HCT116 (cell line): ENCODE results near the gene KRT85. TPM values are rescaled to one million over a fixed set of nuclear protein-coding genes. Genes with fewer than 3 reads are reported as not detected.

Experiments used
- ATAC-seq: fragments of 200-7000 bp; cut with Tn5 transposase; 2 replicates; pipeline ENCODE4 v1.9.1; 2020; ENCODE audit warnings: mild to moderate bottlenecking, moderate library complexity
- BruUV-seq: library from RNA; stranded (reverse); fragments of 400-500 nt; replicated peaks from 2 replicates; lab custom pipeline; 2021; lab: Mats Ljungman, UMichigan
- CTCF ChIA-PET: fragments of 300-600 bp; sonication (Branson Sonifier 250); formaldehyde crosslinking; loops from one replicate; lab custom pipeline; 2021; ENCODE audit warnings: antibody characterized with exemption; lab: Charles Lee
- POLR2A ChIA-PET: fragments of 300-600, 350-600 bp; sonication (Branson Sonifier 250); formaldehyde crosslinking; loops from one replicate; lab custom pipeline; 2021; ENCODE audit warnings: antibody characterized with exemption; lab: Charles Lee
- RAD21 ChIA-PET, 2 experiments: fragments of 300-600 bp; sonication (Branson Sonifier 250); formaldehyde crosslinking; loops; one replicate each; lab custom pipeline; 2023; ENCODE audit warnings: low total read pairs in 2 of 2; ENCODE audit not compliant: uncharacterized antibody in 2 of 2, unreplicated experiment in 2 of 2, low non-redundant PET in 1 of 2; lab: Charles Lee
- DNase-seq: peaks from one replicate; pipeline ENCODE4 v3.0.0-alpha.2; 2010; ENCODE audit warnings: low read depth, low spot score
- H2AFZ ChIP-seq: fragments of 200-600 bp; shearing (Covaris generic), sonication (generic); 2 replicates; pipeline ENCODE4 v1.6.1; 2017; ENCODE audit warnings: low read depth, mixed run types, mixed read lengths, antibody characterized with exemption, low read length; ENCODE audit not compliant: poor library complexity, severe bottlenecking
- H3K27ac ChIP-seq: 2 replicates; pipeline ENCODE4 v1.5.1; 2012; ENCODE audit warnings: low read depth, low read length
- H3K27me3 ChIP-seq: fragments of 200-600 bp; sonication (generic); 2 replicates; pipeline ENCODE4 v1.6.1; 2016; ENCODE audit warnings: mixed run types, low read length, mixed read lengths; ENCODE audit not compliant: insufficient read depth
- H3K36me3 ChIP-seq, 2 experiments: fragments of 200-500 bp in 1 of 2; fragments of 200-600 bp in 1 of 2; sonication (Bioruptor generic) in 1 of 2; sonication (generic) in 1 of 2; 2 replicates each; pipeline versions ENCODE4 v1.5.1 to v1.6.1; 2014 to 2016; ENCODE audit warnings: low read length in 2 of 2, inconsistent platforms in 1 of 2, mixed read lengths in 1 of 2, mixed run types in 1 of 2; ENCODE audit not compliant: insufficient read depth in 2 of 2, control insufficient read depth in 1 of 2
- H3K4me1 ChIP-seq, 2 experiments: fragments of 200-600 bp in 1 of 2; sonication (generic) in 1 of 2; 2 replicates each; pipeline versions ENCODE4 v1.5.1 to v1.6.1; 2012 to 2017; ENCODE audit warnings: low read length in 2 of 2, inconsistent platforms in 1 of 2, mild to moderate bottlenecking in 1 of 2, mixed read lengths in 1 of 2, mixed run types in 1 of 2, moderate library complexity in 1 of 2; ENCODE audit not compliant: insufficient read depth in 2 of 2, control insufficient read depth in 1 of 2
- H3K4me2 ChIP-seq: fragments of 200-600 bp; sonication (generic); 2 replicates; pipeline ENCODE4 v1.6.1; 2017; ENCODE audit warnings: mixed run types, low read length, mixed read lengths
- H3K4me3 ChIP-seq, 2 experiments: fragments of 200-600 bp in 1 of 2; sonication (generic) in 1 of 2; replicated peaks in 1 of 2; 2 replicates each; pipeline ENCODE4 v1.5.1; 2011 to 2016; ENCODE audit warnings: low read length in 2 of 2, control low read depth in 1 of 2, low read depth in 1 of 2, mild to moderate bottlenecking in 1 of 2, mixed read lengths in 1 of 2, mixed run types in 1 of 2
- H3K79me2 ChIP-seq: fragments of 200-600 bp; sonication (generic); 2 replicates; pipeline ENCODE4 v1.6.1; 2017; ENCODE audit warnings: mild to moderate bottlenecking, mixed run types, low read length, moderate library complexity, mixed read lengths; ENCODE audit not compliant: insufficient read depth
- H3K9ac ChIP-seq: fragments of 200-600 bp; sonication (generic); 2 replicates; pipeline ENCODE4 v1.6.1; 2016; ENCODE audit warnings: low read length, mixed read lengths
- H3K9me2 ChIP-seq: fragments of 200-600 bp; sonication (generic), shearing (Covaris generic); 2 replicates; pipeline ENCODE4 v1.6.1; 2017; ENCODE audit warnings: mixed run types, mild to moderate bottlenecking, moderate library complexity; ENCODE audit not compliant: insufficient read depth
- H3K9me3 ChIP-seq, 2 experiments: fragments of 200-500 bp in 1 of 2; fragments of 200-600 bp in 1 of 2; sonication (Bioruptor generic) in 1 of 2; sonication (generic) in 1 of 2; 2 replicates each; pipeline ENCODE4 v1.6.1; 2014 to 2017; ENCODE audit warnings: low read length in 2 of 2, mixed read lengths in 2 of 2, inconsistent platforms in 1 of 2, low read depth in 1 of 2, mild to moderate bottlenecking in 1 of 2, mixed run types in 1 of 2, moderate library complexity in 1 of 2; ENCODE audit not compliant: control insufficient read depth in 1 of 2, insufficient read depth in 1 of 2
- H4K20me1 ChIP-seq: fragments of 200-600 bp; sonication (generic), shearing (Covaris generic); 2 replicates; pipeline ENCODE4 v1.6.1; 2017; ENCODE audit warnings: mixed run types, mild to moderate bottlenecking, moderate library complexity; ENCODE audit not compliant: insufficient read depth
- ATF3 ChIP-seq: IDR thresholded peaks from 2 replicates; pipeline ENCODE4 v1.6.1; 2012
- CEBPB ChIP-seq: IDR thresholded peaks from 2 replicates; pipeline ENCODE4 v1.6.1; 2012; ENCODE audit warnings: low read depth
- ELF1 ChIP-seq: IDR thresholded peaks from 2 replicates; pipeline ENCODE4 v1.6.1; 2012; ENCODE audit warnings: low read depth, borderline replicate concordance
- EZH2 ChIP-seq: fragments of 200-600 bp; sonication (generic); IDR thresholded peaks from 2 replicates; pipeline ENCODE4 v1.6.1; 2017; ENCODE audit warnings: antibody characterized with exemption, mixed run types
- FOSL1 ChIP-seq: IDR thresholded peaks from 2 replicates; pipeline ENCODE4 v1.6.1; 2012; ENCODE audit warnings: low read depth
- JUND ChIP-seq: IDR thresholded peaks from 2 replicates; pipeline ENCODE4 v1.6.1; 2012
- POLR2AphosphoS5 ChIP-seq: IDR thresholded peaks from 2 replicates; pipeline ENCODE4 v1.6.1; 2011; ENCODE audit warnings: mild to moderate bottlenecking, low read depth, low read length, moderate library complexity
- RAD21 ChIP-seq: IDR thresholded peaks from 2 replicates; pipeline ENCODE4 v1.6.1; 2012; ENCODE audit warnings: low read depth, mild to moderate bottlenecking
- REST ChIP-seq: IDR thresholded peaks from 2 replicates; pipeline ENCODE4 v1.6.1; 2012; ENCODE audit warnings: low read depth
- SIN3A ChIP-seq: IDR thresholded peaks from 2 replicates; pipeline ENCODE4 v1.6.1; 2012; ENCODE audit warnings: low read depth
- SP1 ChIP-seq: IDR thresholded peaks from 2 replicates; pipeline ENCODE4 v1.6.1; 2012; ENCODE audit warnings: low read depth
- SRF ChIP-seq: IDR thresholded peaks from 2 replicates; pipeline ENCODE4 v1.6.1; 2012; ENCODE audit warnings: low read depth
- YY1 ChIP-seq: IDR thresholded peaks from 2 replicates; pipeline ENCODE4 v1.6.1; 2011; ENCODE audit warnings: low read length, low read depth, moderate library complexity, mild to moderate bottlenecking; ENCODE audit not compliant: insufficient replicate concordance; ENCODE audit errors: extremely low read depth
- ZNF274 ChIP-seq: fragments of 200-500 bp; sonication (Bioruptor generic); IDR thresholded peaks from 2 replicates; pipeline ENCODE4 v1.6.1; 2014; ENCODE audit warnings: mild to moderate bottlenecking, low read depth, low read length, inconsistent platforms
- intact Hi-C: fragments of 100-400 bp; cut with micrococcal nuclease; formaldehyde crosslinking; loops from 2 replicates; pipeline ENCODE4 v1.10.0; 2022
- total RNA-seq: library from RNA; stranded (reverse); gene quantifications from one replicate; pipeline ENCODE4 v1.2.1, GENCODE V29; 2021; ENCODE audit not compliant: unreplicated experiment

The KRT85 gene
- total RNA-seq, 1 experiment from 2014 or later, result not detected

GRCh38 chr12:52310622-52311284 is 56.5 kb downstream of the KRT85 start:
- Histone ChIP-seq H3K36me3 (no peaks in the 10 kb centered on the region), H3K27ac (no peak overlapping the region), H3K9me2 (no peaks in the 10 kb centered on the region), H3K79me2 (no peaks in the 10 kb centered on the region), H3K27me3 (no peaks in the 10 kb centered on the region), H3K4me1 (peaks cover 10 to 36% of the 10 kb centered on the region in 2 experiments), H3K9ac (no peak overlapping the region), H3K4me2 (no peak overlapping the region), H3K4me3 (no peak overlapping the region), H4K20me1 (no peaks in the 10 kb centered on the region), H3K9me3 (no peaks in the 10 kb centered on the region), H2AFZ (no peak overlapping the region)
- intact Hi-C loops, result no loop called here
- ChIA-PET RAD21 (no interaction called here), POLR2A (interaction anchor here (1.7 kb wide), 1 partner anchor 30 kb away, joined by 4 read pairs; no protein-coding TSS in a partner anchor), CTCF (interaction anchor here (0.9 to 2.7 kb wide), 6 partner anchors 9 to 62 kb away, joined by 3 to 17 read pairs (median 4); no protein-coding TSS in a partner anchor)
- DNase-seq (no peak), ATAC-seq (no peak)
- no peak for TF ChIP-seq SRF
- TF ChIP-seq POLR2AphosphoS5, result no peak
- TF ChIP-seq EZH2, result no peak
- no peak for TF ChIP-seq SIN3A
- TF ChIP-seq ATF3, result no peak
- no peak for TF ChIP-seq REST
- no peak for TF ChIP-seq ELF1
- no peak for TF ChIP-seq JUND
- no peak for TF ChIP-seq RAD21
- no peak for TF ChIP-seq YY1
- no peak for TF ChIP-seq ZNF274
- TF ChIP-seq CEBPB, result no peak
- TF ChIP-seq SP1, result no peak
- no peak for TF ChIP-seq FOSL1
- BruUV-seq, result no TSS peak

Other genes starting within 250 kb of the KRT85 start
- gene KRT80, start 175.5 kb downstream of the KRT85 start, total RNA-seq, result 8.8 TPM
- 72.6 TPM for gene KRT7, start 134.2 kb downstream of the KRT85 start, total RNA-seq
- gene KRT86, start 92.8 kb downstream of the KRT85 start, total RNA-seq, result 1.5 TPM
- gene KRT81, start 75.9 kb downstream of the KRT85 start, total RNA-seq, result 0.84 TPM
- not detected for gene KRT83, start 46.1 kb downstream of the KRT85 start, total RNA-seq
- not detected for gene KRT84, start 18.2 kb upstream of the KRT85 start, total RNA-seq
- gene KRT82, start 38.9 kb upstream of the KRT85 start, total RNA-seq, result not detected
- gene KRT75, start 66.9 kb upstream of the KRT85 start, total RNA-seq, result not detected
- gene KRT6B, start 84.7 kb upstream of the KRT85 start, total RNA-seq, result not detected
- gene KRT6C, start 106.3 kb upstream of the KRT85 start, total RNA-seq, result not detected
- gene KRT6A, start 125.8 kb upstream of the KRT85 start, total RNA-seq, result 0.66 TPM
- 0.44 TPM for gene KRT5, start 152.9 kb upstream of the KRT85 start, total RNA-seq
- gene KRT71, start 185.7 kb upstream of the KRT85 start, total RNA-seq, result not detected
- gene KRT74, start 206.4 kb upstream of the KRT85 start, total RNA-seq, result not detected
- 0.17 TPM for gene KRT72, start 234.0 kb upstream of the KRT85 start, total RNA-seq